UCSD-AML1 (cell line): ENCODE data around the gene HDAC9.

ENCODE experiments used
- DNase-seq: peaks from one replicate; lab custom pipeline; 2025; ENCODE audit not compliant: unreplicated experiment; lab: John Stamatoyannopoulos, UW

The HDAC9 gene

DNA sequence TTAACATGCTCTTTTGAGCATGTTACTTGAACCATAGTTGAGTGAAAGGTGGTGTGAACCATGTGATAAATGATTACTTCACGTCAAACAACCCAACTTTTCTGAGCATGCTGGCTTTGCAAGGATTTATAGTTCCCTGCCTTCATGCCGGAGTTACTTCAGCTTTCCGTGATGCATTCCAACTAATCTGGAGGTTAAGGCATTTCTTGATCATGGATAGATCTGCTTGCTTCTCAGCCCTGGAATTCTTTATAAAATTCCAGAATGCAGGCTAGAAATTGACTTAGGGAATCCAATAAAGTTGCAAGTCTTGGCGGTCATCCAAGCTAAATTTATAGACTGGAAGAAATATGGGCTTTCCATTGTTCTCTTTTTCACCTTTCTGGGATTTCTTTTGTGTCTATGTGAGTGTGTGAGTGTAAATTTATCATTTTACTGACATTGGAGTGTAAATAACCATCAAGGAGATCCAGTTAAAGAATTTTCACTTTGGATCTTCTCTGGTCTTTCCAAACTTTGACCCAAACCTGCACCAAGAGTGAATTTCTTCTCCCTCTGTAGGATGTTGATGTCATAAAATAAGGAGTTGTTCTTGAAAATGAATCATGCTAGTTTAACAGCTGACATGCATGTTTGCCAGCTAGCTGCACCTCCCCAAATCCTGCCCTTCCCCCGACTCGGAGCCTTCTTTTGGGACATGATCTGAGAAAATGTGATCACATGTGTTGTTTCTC, 332.9 kb downstream of the HDAC9 start:
- no peak for DNase-seq

DNA sequence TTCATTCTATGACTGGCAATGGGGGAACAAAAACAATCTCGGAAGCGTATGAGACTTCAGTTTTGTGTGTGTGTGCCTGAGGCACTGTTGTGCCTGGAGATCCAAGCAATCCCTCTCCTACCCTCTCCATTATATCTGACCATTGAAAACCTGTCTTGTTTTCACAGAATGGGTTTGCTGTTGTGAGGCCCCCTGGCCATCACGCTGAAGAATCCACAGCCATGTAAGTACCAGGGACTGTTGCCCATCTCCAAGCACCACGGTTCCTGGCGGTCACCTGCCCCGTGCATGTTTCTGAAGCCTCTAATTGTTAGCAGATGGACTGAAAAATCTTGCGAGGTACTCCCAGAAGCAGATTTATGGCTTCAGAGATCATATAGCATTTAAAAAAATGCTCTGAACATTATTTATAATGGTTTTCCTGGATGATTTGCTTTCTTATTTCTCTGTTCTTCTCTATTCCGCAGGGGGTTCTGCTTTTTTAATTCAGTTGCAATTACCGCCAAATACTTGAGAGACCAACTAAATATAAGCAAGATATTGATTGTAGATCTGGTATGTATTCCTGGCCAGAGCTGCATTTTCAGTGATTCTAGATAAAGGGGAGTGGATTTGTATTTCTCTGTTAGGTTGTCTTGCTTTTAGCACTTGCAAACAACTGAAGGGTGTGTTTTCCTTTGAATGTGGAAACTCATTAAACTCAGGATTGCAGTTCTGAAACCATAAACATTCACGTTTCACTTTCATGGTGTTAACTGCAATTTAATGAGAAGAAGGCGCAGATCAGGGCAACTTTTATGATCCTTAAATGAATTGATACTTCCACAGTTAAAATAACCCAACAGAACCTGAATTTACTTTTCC, 333.7 kb downstream of the HDAC9 start:
- no peak for DNase-seq

DNA sequence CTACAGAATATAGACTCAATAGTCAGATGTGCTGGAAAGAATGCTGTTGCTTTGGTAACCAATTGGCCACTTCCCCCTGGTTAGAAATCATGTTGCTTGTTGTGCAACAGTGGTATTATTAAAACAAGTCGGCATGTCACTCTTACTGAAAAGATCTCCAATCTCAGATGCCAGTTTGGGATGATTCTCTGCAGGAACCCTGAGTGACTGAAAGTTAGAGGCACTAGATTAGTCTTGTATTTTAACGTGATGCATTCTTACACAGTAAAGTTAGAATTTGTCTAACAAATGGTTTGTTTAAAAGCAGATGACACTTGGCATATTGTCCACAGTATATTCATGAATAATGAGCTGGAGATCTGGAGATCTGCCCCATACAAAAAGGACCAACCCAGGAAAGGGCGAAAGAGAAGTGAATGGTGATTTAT, 334.3 kb downstream of the HDAC9 start:
- DNase-seq = no peak

GRCh38 chr7:18831419-18831818, 335.9 kb downstream of the HDAC9 start:
- DNase-seq = no peak

DNA sequence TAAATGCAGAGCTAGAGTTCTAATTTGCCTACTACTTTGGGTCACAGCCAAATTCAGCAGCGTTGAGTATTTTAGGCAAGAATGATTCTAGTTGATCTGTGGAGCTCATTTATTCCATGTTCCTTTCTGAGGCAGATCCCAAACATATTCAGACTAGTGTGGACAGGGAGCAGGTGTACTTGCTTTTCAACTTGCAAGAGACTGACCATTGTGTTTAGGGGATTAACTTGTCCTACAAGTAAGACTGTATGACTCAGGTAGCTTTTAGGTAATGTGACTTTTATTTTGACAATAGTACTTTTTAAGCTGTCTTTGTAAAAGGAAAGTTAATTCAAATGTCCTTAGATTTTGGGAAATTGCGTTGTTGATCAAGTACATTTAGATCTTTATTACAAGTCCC, 336.4 kb downstream of the HDAC9 start:
- no peak for DNase-seq

DNA sequence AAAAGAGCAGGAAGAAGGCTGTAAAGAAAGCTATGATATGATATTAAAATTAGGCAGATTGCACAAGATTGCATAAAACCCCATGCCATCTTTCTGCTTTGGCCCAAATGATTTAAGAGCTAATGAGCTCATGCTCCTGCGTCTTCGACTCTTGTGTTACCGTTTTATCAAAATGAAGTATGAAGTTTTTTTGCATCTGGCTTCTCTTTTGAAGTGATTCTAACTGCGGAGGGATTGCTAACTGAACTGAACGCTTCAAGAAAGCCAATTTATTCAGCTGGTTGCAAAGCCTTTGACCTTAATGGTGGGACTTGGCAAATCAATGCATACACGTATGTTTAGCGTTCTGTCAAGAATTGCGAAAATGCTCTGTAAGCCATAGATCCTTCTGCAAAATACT, 339.0 kb downstream of the HDAC9 start:
- DNase-seq = no peak

- DNase-seq = no peak
These were observed 339.6 kb downstream of the HDAC9 start for GRCh38 chr7:18835001-18835690.

GRCh38 chr7:18843979-18844378, 348.4 kb downstream of the HDAC9 start:
- no peak for DNase-seq

GRCh38 chr7:18844735-18845134, 349.2 kb downstream of the HDAC9 start:
- no peak for DNase-seq

- DNase-seq = no peak
These were observed 350.2 kb downstream of the HDAC9 start for GRCh38 chr7:18845700-18846099.

DNA sequence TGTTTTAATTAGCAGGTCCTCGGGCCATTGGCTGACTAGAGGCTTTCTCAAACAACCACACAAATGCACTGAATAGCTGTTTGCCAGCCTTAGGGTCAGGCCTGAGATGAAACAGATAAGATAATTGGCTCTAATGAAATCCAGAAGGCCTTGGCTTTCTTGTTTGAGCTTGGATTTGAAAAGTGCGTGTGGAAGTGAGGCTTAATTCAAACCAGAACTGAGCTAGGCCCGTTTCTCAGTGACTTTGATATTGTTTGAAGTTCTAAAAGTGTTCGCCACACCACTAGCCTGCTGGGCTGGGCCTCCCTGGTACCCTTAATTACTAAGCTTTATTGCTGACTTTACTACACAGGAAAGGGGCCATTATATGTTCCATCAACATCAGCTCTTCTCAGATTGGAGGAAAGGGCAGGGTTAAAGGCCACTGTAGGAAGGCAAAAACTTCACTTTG, 351.2 kb downstream of the HDAC9 start:
- no peak for DNase-seq

DNA sequence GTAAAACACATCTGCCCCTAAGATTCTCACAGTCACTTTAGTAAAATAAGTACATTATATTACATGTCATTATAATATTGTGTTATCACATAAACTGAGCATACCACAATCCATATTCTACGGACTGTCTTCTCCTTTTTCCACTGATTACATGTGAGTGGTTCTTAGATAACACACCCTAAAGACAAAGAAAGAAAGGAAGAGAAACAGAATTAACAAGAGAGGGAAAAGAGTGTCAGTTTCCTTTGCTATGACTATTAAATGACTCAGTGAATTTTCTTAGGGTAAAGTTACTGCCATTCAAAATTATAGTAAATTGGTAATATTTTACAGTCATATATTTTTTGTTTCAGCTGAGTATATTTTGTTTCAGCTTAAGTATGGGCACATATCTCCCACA, 353.6 kb downstream of the HDAC9 start:
- no peak for DNase-seq

- DNase-seq = no peak
These were observed 360.2 kb downstream of the HDAC9 start for GRCh38 chr7:18855796-18856195.

GRCh38 chr7:18858232-18858631, 362.7 kb downstream of the HDAC9 start:
- DNase-seq = no peak

GRCh38 chr7:18859318-18859717, 363.8 kb downstream of the HDAC9 start:
- no peak for DNase-seq

DNA sequence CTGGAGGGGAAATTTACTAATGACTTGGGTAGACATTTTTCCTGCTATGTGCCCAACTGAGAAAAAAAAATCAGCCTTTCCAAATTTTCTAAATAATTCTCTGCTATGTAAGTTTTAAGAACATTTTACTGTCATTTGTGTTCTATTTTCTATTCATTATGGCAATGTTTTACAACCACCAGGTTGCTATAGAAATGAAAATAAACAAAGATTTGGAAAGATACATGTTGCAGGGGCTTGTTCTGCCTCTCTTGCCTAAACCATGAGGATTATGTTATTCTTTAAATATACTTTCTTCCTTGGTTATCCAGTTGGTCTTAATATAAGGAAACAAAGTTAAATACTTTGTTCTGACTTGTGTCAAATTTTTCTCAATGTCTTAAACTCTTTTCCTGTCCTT, 364.7 kb downstream of the HDAC9 start:
- DNase-seq = no peak

- no peak for DNase-seq
These were observed 366.1 kb downstream of the HDAC9 start for GRCh38 chr7:18861514-18862118.

DNA sequence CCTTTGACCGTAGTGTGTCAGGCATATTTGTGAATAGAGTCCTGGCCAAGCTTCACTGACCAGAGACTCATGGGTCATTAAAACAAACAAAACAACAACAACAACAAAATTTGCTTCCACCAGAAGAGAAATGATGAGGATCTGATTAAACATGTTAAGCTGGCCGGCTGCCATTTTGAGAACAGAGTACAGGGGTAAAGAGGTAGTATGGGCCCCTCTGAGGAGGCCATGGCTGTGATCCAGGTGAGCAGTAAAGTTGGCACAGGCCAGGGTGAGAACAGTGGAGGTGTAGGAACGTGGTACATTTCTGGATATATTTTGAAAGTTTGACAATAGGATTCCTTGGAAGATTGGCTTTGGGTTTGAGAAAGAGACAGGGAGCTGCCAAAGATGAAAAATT, 369.4 kb downstream of the HDAC9 start:
- DNase-seq = no peak

GRCh38 chr7:18866359-18867036, 370.9 kb downstream of the HDAC9 start:
- no peak for DNase-seq

DNA sequence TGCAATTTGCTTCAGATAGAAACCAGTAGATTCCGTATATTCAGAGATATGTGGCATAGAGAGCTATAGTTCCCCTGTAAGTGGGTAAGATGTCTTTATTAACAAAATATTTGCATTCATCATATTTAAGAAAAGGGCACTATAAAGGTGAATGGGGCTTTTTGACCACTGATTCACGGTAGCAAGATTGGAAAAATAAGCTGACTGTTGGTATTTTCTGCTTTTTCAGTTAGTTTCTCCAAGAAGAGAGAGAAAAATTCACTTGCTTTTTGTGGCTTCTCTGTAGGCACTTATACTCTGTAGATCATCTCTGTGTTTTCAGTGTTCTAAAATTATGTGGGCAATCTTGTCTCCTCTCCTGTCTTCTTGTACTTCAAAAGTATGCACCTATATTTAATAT, 376.8 kb downstream of the HDAC9 start:
- no peak for DNase-seq
